GM21717 (cell line): ENCODE results near the gene NALCN.

Experiments
- ATAC-seq: cut with Tn5 transposase; IDR thresholded peaks from one replicate; pipeline ENCODE4 v1.9.1; 2021; ENCODE audit warnings: mild to moderate bottlenecking, moderate library complexity; ENCODE audit not compliant: unreplicated experiment

The NALCN gene

DNA sequence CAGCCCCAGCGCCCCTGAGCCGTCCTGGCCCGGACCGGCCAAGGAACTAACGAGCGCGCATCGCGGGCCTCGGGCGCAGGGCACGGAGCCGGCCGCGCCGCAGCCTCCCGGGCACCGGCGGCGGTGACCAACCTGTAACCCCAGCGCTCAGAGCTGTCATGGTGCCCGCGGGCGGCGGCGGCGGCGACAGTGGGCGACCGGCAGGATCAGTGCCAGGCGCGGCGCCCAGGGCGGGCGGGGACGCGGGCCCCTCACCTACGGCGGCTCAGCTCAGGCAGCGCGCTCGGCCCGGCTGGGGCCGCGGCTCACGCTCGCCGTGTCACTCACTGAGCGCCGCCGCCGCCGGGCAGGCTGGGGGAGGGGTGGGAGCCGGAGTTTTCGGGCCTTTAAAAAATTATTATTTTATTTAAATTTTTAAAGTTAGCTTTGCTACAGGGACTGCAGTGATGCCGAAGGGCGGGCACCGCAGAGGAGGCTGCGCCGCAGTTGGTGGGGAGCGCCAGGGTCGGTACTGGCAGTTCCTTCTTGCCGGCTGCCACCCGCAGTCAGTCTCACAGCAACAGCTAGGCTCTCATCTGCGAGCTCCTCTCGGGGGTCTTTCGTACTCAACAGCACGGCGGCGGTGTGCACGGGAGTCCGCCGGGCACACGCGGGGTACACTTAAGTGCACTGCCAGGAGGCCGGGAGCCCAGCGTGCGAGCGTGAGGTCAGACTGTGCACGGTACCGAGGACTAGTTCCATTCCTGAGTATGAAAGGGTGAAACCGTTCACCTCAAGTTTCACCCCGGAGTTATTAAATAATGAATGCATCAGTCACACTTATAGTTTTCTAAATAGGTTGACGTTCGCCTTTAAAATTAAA lies at the start of gene NALCN:
Gene NALCN, minus strand, starts transcription at position 328 of the 862 bp plus-strand sequence. CDS start 17,382 bp downstream, outside the sequence.
- ATAC-seq, result no peak

DNA sequence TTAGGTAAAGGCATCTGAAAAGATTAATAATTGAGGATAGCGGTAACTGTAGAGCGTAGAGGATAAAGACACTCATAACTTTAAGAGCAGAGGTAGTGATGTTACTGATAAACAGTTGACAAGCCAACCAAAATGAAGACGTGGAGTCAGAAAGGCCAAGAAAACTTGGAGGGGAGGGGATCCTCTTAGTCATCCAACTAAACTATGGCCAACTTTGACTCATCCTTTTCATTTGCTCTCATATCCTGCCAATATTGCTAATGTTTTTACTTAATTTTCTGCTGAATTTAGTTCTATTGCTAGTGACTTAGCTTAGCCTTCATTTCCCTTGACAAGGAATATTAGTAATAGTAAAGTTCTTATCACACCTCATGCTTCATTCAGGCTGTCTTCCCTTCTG lies 49.6 kb upstream of the NALCN start:
- no peak for ATAC-seq

DNA sequence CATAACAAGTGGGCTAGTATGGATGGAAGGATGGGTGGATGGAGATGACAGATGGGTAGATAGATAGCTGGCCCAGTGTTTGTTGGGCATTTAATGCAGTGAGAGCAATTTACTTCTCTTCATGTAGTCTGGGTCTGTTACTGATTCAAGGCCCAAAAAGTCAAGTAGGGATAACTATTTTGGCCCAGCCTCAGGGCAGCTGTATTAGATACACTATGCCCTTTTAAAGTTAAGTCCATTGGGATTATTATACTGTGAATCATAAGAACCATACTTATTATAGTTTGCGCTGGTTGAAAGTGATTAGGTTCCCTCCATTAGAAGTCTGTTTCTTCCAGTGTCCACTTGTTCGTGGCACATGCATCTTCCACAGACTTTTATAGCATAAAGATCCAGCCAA lies 40.9 kb upstream of the NALCN start:
- no peak for ATAC-seq

DNA sequence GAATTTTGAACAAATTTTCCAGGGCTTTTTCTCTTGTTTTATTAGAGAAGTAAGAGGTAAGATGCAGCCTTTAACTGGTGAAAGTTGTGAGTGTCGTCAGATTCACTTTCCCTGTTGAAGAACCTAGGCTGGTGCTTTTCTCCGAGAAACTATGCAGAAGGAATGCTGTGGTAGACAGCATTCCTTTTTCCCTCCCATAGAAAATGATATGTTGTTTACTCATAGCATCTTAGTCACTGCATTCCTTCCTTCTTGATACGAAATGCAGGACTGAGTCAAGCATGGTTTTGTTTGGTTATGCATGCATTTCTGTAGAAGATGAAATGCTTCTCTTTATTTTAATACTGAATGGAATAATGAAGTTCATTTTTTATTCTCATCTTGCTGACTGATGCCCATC lies 39.6 kb upstream of the NALCN start:
- ATAC-seq, result no peak

DNA sequence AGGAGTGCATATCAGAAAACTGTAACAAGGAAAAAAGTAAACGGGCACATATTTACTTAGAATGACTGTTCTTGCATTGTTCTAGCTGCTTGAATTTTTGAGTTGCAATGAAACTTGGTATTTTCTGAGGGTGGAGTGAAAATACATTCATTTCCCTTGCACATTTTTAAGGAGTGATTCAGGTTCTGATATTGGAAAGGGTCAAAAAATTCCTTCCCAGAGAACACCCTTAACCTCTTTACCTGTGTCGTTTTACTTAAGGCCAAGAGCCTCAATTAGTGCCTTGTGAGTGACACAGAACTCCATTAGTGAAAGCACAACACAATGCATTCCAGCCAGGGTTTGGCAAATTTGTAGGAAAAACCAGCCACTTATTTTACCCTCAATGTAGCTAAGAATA lies 38.5 kb upstream of the NALCN start:
- ATAC-seq, result no peak

DNA sequence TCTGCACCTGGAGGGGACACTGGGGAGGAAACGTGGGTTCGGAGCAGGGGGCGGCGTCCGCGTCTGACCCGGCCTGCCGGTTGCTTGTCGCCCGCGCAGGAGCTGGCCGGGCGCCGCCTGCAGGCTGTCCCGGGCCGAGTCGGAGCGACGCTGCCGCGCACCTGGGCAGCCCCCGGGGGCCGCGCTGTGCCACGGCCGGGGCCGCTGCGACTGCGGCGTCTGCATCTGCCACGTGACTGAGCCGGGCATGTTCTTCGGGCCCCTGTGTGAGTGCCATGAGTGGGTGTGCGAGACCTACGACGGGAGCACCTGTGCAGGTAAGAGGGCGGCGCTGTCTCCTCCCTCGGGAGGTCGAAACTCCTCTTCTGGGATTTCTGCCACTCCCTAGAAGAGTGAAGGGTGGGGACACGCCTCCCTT lies 37.5 kb upstream of the NALCN start:
- peak; percentile 25 for ATAC-seq

DNA sequence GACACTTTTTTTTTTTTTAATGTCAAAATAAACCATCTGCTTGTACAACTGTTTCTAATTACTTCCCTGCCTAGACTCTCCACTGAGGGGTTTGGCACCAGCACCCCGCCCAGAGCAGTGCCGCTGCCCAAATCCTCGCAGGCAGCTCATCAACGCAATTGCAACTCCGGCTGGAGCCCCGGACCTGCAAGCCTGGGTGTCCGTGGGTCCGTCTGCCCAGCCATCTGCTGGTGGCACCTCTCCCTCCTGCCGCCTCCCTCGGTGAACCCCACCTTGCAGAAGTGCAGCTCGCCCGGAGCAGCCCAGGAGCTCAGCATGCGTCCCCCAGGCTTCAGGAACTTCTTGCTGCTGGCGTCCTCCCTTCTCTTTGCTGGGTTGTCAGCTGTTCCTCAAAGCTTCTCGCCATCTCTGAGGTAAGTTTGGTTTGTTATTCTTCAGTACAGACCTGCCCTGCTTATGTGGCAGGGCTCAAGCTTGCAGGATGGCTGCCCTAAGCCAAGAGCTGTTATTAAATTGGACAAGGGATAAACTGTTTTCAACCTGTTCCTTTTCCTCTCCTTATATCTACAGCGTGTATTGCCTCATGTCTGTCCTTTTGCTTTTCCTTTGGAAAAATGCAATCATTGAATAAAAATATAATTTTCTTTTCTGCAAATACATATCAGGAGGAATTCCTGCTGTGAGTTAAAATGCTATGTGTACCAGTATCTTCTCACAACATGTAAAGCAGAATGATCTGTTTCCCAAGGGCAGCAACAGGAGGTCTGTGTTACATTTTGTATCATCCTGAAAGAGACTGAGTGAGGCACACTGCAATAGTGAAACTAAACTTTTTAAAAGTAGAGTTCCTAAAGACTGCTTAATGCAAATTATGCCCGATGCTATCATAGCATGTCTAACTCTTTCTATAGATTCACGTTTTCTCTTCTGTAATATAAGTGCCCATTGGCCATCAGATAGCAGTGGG lies 36.5 kb upstream of the NALCN start, which contains the start of gene ITGBL1:
Gene ITGBL1, plus strand, starts transcription at position 157 of the 967 bp plus-strand sequence. Its CDS starts 159 bp downstream, at position 316.
- ATAC-seq, result peak; percentile 96

DNA sequence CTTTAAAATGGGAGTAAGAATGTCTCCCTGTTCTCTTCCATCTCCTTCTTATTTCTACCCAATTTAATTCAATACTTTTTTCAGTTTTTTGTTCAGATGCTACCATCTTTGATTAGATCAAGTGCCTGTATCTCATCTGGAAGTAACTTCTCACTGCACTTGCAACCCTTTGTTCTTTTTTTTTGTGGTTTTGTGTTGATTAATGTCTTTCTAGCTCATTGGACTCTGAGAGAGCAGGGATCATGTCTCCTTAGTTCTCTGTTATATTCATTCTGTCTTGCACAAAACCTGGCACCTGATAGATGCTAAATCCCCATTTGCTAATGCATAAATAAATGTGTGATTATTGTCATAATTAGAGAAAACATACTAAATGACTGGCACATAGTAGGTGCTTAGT lies 35.3 kb upstream of the NALCN start:
- no peak for ATAC-seq

DNA sequence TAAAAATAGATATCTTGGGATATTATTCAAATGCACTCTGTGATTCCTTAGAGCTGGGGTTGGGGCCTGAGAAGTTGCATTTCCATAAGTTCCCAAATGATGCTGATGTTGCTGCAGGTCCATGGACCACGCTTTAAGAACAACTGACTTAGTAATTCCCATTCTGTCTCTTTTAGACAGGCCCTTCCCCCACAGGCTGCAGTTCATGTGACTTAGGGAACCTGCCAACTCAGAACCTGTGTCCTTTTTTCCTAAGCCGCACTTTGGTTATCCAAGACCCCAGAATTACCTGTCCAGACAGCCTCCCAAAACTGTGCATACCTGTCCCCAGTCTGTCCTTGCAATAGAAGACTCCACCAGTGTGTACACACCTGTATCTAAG lies 34.4 kb upstream of the NALCN start:
- ATAC-seq, result no peak

DNA sequence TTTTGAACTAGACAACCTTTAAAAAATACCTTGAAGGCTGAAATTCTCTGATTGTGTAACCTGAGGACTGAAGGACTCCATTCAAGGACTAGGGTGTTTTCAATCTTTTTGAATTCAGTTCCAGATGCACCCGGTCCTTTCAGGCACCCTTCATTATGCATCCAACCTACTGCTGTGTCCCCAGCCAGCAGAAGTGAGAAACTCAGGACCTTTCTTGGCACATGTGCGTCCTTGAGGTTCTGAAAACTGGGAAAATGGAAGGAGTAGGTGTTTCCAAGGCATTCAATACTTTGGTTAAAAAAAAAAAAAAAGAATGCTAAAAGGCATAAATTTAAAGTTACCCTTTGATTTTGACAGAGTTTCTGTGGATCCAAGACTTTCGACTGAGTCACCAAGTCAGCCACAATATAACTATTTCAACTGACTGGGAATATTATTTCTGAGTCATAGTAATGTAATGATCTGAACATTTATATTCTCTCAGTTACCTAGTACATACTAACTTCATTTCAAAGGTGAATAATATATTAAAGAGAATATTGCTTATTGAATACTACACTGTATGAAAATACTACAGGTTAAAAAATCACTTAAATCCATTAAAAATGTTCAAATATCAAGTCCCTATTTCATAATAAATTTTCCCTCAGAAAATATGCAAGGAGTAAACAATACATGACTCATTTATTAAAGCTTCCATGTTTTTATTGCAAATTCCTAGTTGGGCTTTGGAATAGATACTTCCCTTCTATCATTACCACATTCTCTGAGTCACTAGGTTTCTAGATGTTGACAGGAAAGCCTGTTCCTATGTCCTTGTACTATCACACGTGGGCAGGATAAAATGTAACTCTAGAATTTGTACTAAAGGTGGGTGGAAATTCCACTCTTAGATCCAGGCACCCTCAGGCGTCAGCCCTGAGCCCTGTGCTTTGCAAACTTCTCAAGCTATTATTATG lies 33.8 kb upstream of the NALCN start:
- no peak for ATAC-seq

DNA sequence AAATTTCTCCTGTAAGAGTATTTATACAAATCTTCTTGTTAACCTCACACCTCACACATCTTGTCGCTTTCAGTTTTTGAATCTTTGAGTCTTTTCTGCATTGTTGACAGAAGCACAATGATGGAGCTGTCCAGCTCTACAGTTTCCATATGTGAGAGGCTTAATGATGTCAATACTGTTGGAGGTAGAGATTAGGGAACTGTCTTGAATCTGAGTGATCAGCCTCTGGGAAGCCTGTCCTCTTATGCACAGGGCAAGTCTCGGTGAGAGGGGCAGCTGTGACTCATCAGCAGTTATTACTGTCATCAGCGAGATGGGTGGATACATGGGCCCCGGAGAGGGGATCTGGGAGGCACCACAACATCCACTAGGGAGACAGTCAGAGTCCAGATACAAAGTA lies 31.5 kb upstream of the NALCN start:
- ATAC-seq, result no peak

DNA sequence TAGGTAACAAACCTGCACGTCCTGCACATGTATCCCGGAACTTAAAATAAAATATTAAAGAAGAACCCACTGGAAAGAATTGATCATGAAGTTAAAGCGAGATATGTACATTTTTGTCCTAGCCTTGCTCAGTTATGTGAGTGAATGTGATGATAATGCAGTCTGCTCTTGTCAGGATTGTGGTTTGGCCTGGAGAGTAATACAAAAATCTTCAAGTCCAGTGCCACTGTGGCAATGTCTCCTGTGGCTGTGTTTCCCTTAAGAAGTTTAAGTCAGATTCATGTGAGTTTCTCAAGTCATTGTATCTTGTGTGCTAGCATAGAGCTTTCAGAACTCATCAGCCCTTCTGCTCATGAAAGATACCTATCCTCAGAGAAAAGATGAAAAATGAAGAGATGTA lies 18.2 kb upstream of the NALCN start:
- no peak for ATAC-seq

DNA sequence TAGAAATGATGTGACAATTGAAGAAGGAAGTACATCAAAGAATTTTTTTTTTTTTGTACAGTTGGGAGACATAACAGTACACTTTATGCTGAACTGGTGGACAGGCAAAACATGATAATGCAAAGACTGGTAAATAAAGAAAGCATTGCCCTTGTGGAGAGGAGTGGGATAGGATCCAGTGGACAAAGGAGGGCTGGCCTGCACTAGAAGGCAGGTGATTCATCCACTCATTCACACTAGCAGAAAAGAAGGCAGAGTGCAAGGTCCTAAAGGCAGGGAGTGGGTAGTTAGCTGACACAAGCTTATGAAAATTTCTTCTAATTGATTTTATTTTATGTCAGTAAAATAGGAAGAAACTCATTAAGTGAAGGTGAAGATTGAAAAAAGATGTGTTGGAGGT lies 17.6 kb upstream of the NALCN start:
- ATAC-seq, result no peak

DNA sequence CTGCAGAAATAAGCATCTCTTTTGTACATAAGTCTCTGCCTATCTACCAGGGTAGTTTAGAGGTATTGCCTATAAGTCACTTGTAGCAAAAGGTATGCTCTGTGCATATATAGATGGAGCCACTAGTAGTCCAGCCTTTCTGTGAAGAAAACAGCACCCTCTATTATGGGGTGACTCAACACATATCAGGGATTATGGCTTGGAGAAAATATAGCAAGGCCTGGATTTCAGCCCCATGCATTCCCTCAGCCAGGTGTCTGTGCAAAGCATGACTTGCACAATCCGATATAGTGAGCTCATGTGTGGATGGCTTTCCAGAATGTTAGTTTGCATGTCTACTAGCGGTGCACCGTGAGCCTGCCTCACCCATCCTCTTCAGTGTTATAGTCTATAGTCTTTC lies 13.4 kb upstream of the NALCN start:
- ATAC-seq, result no peak

DNA sequence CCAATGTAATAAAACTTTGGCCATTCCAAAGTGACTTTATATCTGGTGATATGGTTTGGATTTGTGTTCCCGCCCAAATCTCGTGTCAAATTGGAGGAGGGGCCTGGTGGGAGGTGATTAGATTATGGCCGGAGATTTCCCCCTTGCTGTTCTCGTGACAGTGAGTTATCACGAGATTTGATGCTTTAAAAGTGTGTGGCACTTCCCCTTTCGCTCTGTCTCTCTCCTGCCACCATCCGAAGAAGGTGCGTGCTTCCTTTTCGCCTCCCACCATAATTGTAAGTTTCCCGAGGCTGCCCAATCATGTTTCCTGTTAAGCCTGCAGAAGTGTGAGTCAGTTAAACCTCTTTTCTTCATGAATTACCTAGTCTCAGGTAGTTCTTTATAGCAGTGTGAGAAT lies 9.3 kb upstream of the NALCN start:
- no peak for ATAC-seq

DNA sequence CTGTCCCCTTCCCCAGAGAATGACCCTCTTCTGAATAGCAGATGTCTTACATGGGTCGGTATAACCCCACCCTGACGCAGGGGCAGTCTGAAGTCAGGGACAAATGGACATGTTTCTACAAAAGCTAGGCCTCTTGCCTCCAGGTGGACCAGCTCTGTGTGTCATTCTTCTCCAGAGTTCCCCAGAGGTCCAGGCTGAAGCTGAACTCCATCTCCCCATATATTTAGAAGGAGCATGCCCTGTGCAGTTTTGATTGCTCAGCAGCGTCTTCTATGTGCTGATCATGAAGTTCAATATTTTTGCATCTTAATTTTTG lies 8.8 kb upstream of the NALCN start:
- ATAC-seq, result no peak

DNA sequence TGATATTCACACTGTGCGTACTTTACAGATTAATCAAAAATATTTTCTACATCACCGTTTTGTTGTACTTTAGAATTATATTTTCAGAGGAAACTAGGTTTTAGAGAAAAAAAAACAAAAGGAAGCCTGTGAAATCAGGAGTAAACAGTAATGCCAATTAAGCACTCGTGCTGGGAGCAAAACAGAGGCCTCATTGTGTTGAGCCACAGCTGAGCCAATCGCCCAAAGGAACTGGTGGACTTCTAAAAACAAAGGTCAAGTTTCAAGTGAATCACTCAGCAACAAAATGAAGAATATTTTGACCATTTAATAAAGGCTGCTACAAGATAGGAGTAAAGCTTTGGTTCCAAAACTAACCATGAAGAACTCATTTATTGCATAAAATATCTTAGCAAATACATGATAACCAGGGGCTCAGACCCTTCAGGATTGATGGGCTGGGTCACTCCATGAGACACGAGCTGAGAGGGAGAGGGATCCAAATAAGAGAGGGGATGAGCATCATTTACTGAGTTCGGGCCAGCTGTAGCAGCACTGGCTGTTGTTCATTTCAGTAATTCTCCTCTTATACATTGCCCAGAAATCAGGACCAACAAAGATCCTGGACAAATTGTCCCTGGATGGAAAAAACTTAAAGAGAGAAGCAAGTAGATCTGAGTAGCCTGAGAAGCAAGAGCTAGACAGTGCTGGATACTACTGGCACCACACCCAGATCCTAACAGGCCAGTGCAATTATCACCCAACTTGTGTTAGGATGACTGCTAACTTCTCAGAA lies 8.3 kb upstream of the NALCN start:
- no peak for ATAC-seq

DNA sequence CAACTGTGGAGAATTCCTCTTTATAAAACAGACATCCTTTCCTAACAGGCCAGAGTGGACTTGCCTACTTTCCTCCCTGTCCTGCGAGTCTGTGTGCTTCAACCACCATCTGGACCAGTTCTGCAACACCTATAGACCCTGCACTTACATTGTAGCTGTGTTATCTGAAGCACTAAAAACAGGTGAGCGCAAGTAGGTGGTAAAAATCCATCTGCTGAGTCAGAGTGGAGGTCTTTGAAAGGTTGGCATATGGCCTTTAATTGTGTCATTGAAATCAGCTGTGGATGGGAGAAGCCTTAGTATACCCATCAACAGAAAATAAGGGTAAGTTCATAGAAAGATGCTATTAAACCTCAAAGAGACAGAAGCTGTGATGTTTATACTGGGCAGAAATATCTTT lies 7.6 kb upstream of the NALCN start:
- ATAC-seq, result no peak

DNA sequence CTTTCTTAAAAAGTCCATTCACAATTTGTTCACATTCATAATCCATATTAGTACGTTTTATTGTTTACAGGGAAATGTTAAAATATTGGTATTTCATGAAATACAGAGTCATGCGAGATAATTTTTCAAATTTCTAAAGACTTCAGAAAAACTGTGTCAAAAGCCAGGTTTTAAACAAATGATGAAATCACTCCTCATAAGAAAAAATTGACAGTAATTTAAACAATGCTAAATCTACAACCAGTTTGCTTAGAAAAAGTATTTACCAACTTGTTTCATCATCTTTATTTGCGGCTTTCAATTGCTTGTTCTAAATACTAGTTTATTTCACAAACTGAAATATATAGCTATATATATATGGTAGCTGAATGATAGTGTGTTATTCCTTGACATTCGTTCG lies 1.2 kb upstream of the NALCN start:
- no peak for ATAC-seq

DNA sequence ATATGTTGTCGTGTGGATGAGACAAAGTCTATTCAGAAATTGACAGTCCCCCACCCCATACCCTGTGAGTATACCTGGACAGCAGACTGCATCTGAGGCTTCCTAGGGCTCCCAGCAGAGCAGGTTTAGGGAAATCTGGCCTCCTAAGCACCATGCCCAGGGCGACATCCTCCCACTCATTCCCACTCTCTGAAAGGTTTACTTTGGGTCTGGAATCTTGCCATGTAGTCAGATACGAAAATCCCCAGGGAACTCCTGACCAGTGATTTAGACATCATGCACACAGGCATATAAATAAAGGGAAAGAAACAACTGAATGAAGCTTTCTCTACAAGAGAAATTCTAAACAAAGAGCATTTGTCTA lies 717 bp upstream of the NALCN start:
- no peak for ATAC-seq
